ENCODE data around the gene USP13. TPM values are rescaled to one million over a fixed set of nuclear protein-coding genes. Genes with fewer than 3 reads are reported as not detected.

The USP13 gene
- total RNA-seq, 1 experiment from 2014 or later = 22.7 TPM

DNA sequence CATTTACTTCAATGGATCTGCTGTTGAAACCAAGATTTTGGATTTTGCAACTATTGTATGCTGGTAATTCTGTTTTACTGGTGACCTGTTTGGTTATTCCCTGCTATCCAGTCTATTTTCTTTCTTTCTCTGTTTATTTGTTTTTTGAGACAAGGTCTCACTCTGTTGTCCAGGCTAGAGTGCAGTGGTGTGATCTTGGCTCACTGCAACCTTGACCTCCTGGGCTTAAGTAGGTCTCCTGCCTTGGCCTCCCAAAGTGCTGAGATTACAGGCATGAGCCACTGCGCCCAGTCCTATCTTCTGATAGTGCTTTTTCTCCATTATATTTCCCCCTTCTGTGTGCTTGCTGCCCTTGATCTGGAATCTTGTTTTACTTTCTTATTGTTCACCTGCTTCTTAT, 15.6 kb downstream of the USP13 start:
- RAD21 ChIA-PET (ENCODE audit: low non-redundant PET in 1 of 2, low total read pairs in 2 of 2, uncharacterized antibody in 2 of 2, unreplicated experiment in 2 of 2) = no interaction called here
- Histone ChIP-seq H2AFZ (ENCODE audit: low read depth, low read length, poor library complexity, severe bottlenecking) (no peak overlapping the region), H3K27me3 (ENCODE audit: insufficient read depth, low read length) (no peaks in the 10 kb centered on the region), H3K4me3 (replicated peaks in 1 of 2; ENCODE audit: low read depth in 1 of 2, low read length in 2 of 2) (no peak overlapping the region), H3K4me2 (ENCODE audit: low read length) (no peak overlapping the region), H3K9me2 (ENCODE audit: insufficient read depth) (no peaks in the 10 kb centered on the region), H3K79me2 (ENCODE audit: insufficient read depth, low read length) (peaks cover 93% of the 10 kb centered on the region), H3K9ac (ENCODE audit: low read length) (no peak overlapping the region), H3K9me3 (ENCODE audit: control insufficient read depth in 1 of 2, insufficient read depth in 1 of 2, low read depth in 1 of 2, low read length in 2 of 2) (no peaks in the 10 kb centered on the region), H4K20me1 (ENCODE audit: insufficient read depth) (no peaks in the 10 kb centered on the region), H3K4me1 (ENCODE audit: control insufficient read depth in 1 of 2, insufficient read depth in 2 of 2, low read length in 2 of 2) (peaks cover 10 to 21% of the 10 kb centered on the region in 2 experiments), H3K27ac (ENCODE audit: low read depth, low read length) (no peak overlapping the region), H3K36me3 (ENCODE audit: control insufficient read depth in 1 of 2, insufficient read depth in 2 of 2, low read length in 2 of 2) (no peaks in the 10 kb centered on the region)
- CTCF ChIA-PET = no interaction called here
- ATAC-seq (no peak), DNase-seq (ENCODE audit: low read depth, low spot score) (no peak)
- TF ChIP-seq SRF (IDR thresholded peaks at IDR 0.05; ENCODE audit: low read depth) (no peak), SP1 (IDR thresholded peaks at IDR 0.05; ENCODE audit: low read depth) (no peak), RAD21 (IDR thresholded peaks at IDR 0.05; ENCODE audit: low read depth) (no peak), YY1 (IDR thresholded peaks at IDR 0.05; ENCODE audit: extremely low read depth, insufficient replicate concordance, low read depth, low read length) (no peak)
- TF ChIP-seq, protein P1, sequence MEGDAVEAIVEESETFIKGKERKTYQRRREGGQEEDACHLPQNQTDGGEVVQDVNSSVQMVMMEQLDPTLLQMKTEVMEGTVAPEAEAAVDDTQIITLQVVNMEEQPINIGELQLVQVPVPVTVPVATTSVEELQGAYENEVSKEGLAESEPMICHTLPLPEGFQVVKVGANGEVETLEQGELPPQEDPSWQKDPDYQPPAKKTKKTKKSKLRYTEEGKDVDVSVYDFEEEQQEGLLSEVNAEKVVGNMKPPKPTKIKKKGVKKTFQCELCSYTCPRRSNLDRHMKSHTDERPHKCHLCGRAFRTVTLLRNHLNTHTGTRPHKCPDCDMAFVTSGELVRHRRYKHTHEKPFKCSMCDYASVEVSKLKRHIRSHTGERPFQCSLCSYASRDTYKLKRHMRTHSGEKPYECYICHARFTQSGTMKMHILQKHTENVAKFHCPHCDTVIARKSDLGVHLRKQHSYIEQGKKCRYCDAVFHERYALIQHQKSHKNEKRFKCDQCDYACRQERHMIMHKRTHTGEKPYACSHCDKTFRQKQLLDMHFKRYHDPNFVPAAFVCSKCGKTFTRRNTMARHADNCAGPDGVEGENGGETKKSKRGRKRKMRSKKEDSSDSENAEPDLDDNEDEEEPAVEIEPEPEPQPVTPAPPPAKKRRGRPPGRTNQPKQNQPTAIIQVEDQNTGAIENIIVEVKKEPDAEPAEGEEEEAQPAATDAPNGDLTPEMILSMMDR (IDR thresholded peaks at IDR 0.05 in 2 of 3, conservative IDR thresholded peaks at IDR 0.05 in 1 of 3; ENCODE audit: borderline replicate concordance in 1 of 3, insufficient read depth in 1 of 3, low read depth in 2 of 3, low read length in 2 of 3) = no peak
- TF ChIP-seq, protein P2, sequence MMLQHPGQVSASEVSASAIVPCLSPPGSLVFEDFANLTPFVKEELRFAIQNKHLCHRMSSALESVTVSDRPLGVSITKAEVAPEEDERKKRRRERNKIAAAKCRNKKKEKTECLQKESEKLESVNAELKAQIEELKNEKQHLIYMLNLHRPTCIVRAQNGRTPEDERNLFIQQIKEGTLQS (IDR thresholded peaks at IDR 0.05) = no peak
- intact Hi-C loops (cut with micrococcal nuclease) = no loop called here
- BruUV-seq (replicated peaks) = no TSS peak
- POLR2A ChIA-PET = no interaction called here

- Histone ChIP-seq H4K20me1 (ENCODE audit: insufficient read depth) (no peaks in the 10 kb centered on the region), H3K4me3 (replicated peaks in 1 of 2; ENCODE audit: low read depth in 1 of 2, low read length in 2 of 2) (no peak overlapping the region), H3K9ac (ENCODE audit: low read length) (no peak overlapping the region), H3K9me2 (ENCODE audit: insufficient read depth) (no peaks in the 10 kb centered on the region), H3K4me1 (ENCODE audit: control insufficient read depth in 1 of 2, insufficient read depth in 2 of 2, low read length in 2 of 2) (peaks cover 11 to 33% of the 10 kb centered on the region in 2 experiments), H3K9me3 (ENCODE audit: control insufficient read depth in 1 of 2, insufficient read depth in 1 of 2, low read depth in 1 of 2, low read length in 2 of 2) (no peaks in the 10 kb centered on the region), H3K4me2 (ENCODE audit: low read length) (no peak overlapping the region), H3K27me3 (ENCODE audit: insufficient read depth, low read length) (no peaks in the 10 kb centered on the region), H3K79me2 (ENCODE audit: insufficient read depth, low read length) (peaks cover 91% of the 10 kb centered on the region), H3K27ac (ENCODE audit: low read depth, low read length) (no peak overlapping the region), H3K36me3 (ENCODE audit: control insufficient read depth in 1 of 2, insufficient read depth in 2 of 2, low read length in 2 of 2) (no peaks in the 10 kb centered on the region), H2AFZ (ENCODE audit: low read depth, low read length, poor library complexity, severe bottlenecking) (no peak overlapping the region)
- ChIA-PET POLR2A (no interaction called here), CTCF (no interaction called here), RAD21 (ENCODE audit: low non-redundant PET in 1 of 2, low total read pairs in 2 of 2, uncharacterized antibody in 2 of 2, unreplicated experiment in 2 of 2) (no interaction called here)
- BruUV-seq (replicated peaks) = no TSS peak
- no peak for DNase-seq (ENCODE audit: low read depth, low spot score)
- ATAC-seq = no peak
- intact Hi-C loops (cut with micrococcal nuclease) = no loop called here
- no peak for TF ChIP-seq SRF (IDR thresholded peaks at IDR 0.05; ENCODE audit: low read depth)
- no peak for TF ChIP-seq ZFX (IDR thresholded peaks at IDR 0.05)
- no peak for TF ChIP-seq SIN3A (IDR thresholded peaks at IDR 0.05; ENCODE audit: low read depth)
- TF ChIP-seq SP1 (IDR thresholded peaks at IDR 0.05; ENCODE audit: low read depth) = no peak
- TF ChIP-seq ZNF274 (IDR thresholded peaks at IDR 0.05; ENCODE audit: low read depth, low read length) = no peak
- no peak for TF ChIP-seq CEBPB (IDR thresholded peaks at IDR 0.05; ENCODE audit: low read depth)
- no peak for TF ChIP-seq RAD21 (IDR thresholded peaks at IDR 0.05; ENCODE audit: low read depth)
- TF ChIP-seq TCF7L2 (IDR thresholded peaks at IDR 0.05; ENCODE audit: borderline replicate concordance, extremely low read depth, insufficient read depth, insufficient read length) = no peak
- TF ChIP-seq, protein P1 (IDR thresholded peaks at IDR 0.05 in 2 of 3, conservative IDR thresholded peaks at IDR 0.05 in 1 of 3; ENCODE audit: borderline replicate concordance in 1 of 3, insufficient read depth in 1 of 3, low read depth in 2 of 3, low read length in 2 of 3) = no peak
- no peak for TF ChIP-seq MAX (IDR thresholded peaks at IDR 0.05)
- TF ChIP-seq ELF1 (IDR thresholded peaks at IDR 0.05; ENCODE audit: borderline replicate concordance, low read depth) = no peak
- TF ChIP-seq EZH2phosphoT487 (IDR thresholded peaks at IDR 0.05; ENCODE audit: borderline replicate concordance) = no peak
- no peak for TF ChIP-seq POLR2AphosphoS5 (IDR thresholded peaks at IDR 0.05; ENCODE audit: low read depth, low read length)
- no peak for TF ChIP-seq CBX3 (IDR thresholded peaks at IDR 0.05; ENCODE audit: low read depth)
These were observed 17.5 kb downstream of the USP13 start for GRCh38 chr3:179670311-179670710.

Data from HCT116 (cell line).